ENCODE data around the gene PMPCA. TPM values are rescaled to one million over a fixed set of nuclear protein-coding genes. Genes with fewer than 3 reads are reported as not detected.

The PMPCA gene
- total RNA-seq, 1 donor from 2014 or later, result 94.4 TPM

DNA sequence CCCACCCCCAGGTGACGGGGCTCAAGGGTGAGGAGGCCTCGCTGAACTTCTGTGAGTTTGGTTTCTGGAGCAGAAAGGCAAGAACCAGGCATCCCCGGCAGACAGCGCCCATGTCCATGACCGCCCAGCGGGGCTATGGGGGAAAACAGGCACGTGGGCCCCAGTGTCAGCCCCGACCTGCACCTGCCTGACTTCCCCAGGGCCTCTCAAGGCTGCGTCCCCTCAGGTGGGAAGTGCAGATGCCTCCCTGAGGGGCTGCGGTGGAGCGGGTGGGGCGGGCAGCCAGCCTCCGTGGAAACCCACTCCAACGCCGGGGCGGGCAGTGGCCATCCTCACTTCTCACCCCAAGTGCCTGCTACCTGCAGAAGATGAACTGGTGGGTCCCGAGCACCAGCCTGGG lies 30.1 kb upstream of the PMPCA start:
- Histone ChIP-seq H3K36me3 (ENCODE audit: insufficient read depth, low read length) (peaks cover 15% of the 10 kb centered on the region), H2AFZ (ENCODE audit: low read depth, low read length) (no peak overlapping the region), H3K4me1 (ENCODE audit: insufficient read depth, low read length) (no peaks in the 10 kb centered on the region), H3K27me3 (ENCODE audit: insufficient read depth, low read length) (no peaks in the 10 kb centered on the region), H4K20me1 (ENCODE audit: insufficient read depth, low read length) (peaks cover 5% of the 10 kb centered on the region), H3K9me3 (ENCODE audit: insufficient read depth, low read depth, low read length) (no peaks in the 10 kb centered on the region), H3K27ac (ENCODE audit: low read depth, low read length) (no peak overlapping the region), H3K4me2 (ENCODE audit: low read length) (no peak overlapping the region), H3K9ac (ENCODE audit: low read length) (no peak overlapping the region), H3K4me3 (ENCODE audit: insufficient read depth, low read depth, low read length) (no peak overlapping the region), H3K79me2 (ENCODE audit: insufficient read depth, low read length) (no peaks in the 10 kb centered on the region)
- Mint-ChIP-seq H3K4me1 (ENCODE audit: low read depth, unreplicated experiment) (no peaks in the 10 kb centered on the region), H3K36me3 (ENCODE audit: low read depth, unreplicated experiment) (peaks cover 13% of the 10 kb centered on the region), H3K27me3 (ENCODE audit: low read depth, unreplicated experiment) (no peaks in the 10 kb centered on the region), H3K4me3 (ENCODE audit: unreplicated experiment) (no peak overlapping the region), H3K9me3 (ENCODE audit: unreplicated experiment) (no peaks in the 10 kb centered on the region), H3K27ac (ENCODE audit: unreplicated experiment) (no peak overlapping the region)
- FAIRE-seq (no peak), DNase-seq (ENCODE audit: low read depth) (no peak)
- TF ChIP-seq, protein P1, sequence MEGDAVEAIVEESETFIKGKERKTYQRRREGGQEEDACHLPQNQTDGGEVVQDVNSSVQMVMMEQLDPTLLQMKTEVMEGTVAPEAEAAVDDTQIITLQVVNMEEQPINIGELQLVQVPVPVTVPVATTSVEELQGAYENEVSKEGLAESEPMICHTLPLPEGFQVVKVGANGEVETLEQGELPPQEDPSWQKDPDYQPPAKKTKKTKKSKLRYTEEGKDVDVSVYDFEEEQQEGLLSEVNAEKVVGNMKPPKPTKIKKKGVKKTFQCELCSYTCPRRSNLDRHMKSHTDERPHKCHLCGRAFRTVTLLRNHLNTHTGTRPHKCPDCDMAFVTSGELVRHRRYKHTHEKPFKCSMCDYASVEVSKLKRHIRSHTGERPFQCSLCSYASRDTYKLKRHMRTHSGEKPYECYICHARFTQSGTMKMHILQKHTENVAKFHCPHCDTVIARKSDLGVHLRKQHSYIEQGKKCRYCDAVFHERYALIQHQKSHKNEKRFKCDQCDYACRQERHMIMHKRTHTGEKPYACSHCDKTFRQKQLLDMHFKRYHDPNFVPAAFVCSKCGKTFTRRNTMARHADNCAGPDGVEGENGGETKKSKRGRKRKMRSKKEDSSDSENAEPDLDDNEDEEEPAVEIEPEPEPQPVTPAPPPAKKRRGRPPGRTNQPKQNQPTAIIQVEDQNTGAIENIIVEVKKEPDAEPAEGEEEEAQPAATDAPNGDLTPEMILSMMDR (IDR thresholded peaks at IDR 0.05; ENCODE audit: insufficient read depth, low read depth, low read length), result no peak
- no peak for TF ChIP-seq EZH2 (IDR thresholded peaks at IDR 0.05; ENCODE audit: insufficient read depth, low read length)

DNA sequence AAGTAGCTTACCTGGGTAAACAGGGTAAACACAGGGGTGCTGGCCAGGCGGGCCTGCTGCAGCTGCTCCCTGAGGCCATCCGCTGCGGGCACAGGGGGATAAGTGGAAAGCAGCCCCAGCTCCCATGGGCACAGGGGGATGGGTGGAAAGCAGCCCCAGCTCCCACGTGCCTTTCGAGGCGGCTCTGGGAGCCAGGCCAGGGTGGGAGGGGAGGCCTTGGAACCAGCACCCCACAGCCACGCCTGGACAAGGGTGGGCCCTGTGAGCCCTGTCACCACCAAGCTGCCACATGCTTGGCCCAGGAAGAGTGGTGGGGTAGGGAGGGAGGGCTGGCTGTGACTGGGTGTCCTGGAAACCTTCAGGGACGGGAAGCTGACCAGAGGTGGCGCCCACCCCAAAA lies 29.1 kb upstream of the PMPCA start:
- Mint-ChIP-seq H3K27ac (ENCODE audit: unreplicated experiment) (peak overlapping the region; percentile 34), H3K9me3 (ENCODE audit: unreplicated experiment) (no peaks in the 10 kb centered on the region)

GRCh38 chr9:136381966-136382513 lies 28.4 kb upstream of the PMPCA start:
- no peaks in the 10 kb centered on the region for H3K4me1 ChIP-seq (ENCODE audit: insufficient read depth, low read length)
- H3K4me1 Mint-ChIP-seq (ENCODE audit: low read depth, unreplicated experiment), result no peaks in the 10 kb centered on the region
- H3K27me3 Mint-ChIP-seq (ENCODE audit: low read depth, unreplicated experiment), result no peaks in the 10 kb centered on the region
- H3K27ac Mint-ChIP-seq (ENCODE audit: unreplicated experiment), result no peak overlapping the region
- no peak overlapping the region for H3K9ac ChIP-seq (ENCODE audit: low read length)
- peaks cover 5% of the 10 kb centered on the region for H4K20me1 ChIP-seq (ENCODE audit: insufficient read depth, low read length)
- H3K36me3 ChIP-seq (ENCODE audit: insufficient read depth, low read length), result peaks cover 20% of the 10 kb centered on the region
- H3K27me3 ChIP-seq (ENCODE audit: insufficient read depth, low read length), result no peaks in the 10 kb centered on the region
- H3K9me3 Mint-ChIP-seq (ENCODE audit: unreplicated experiment), result no peaks in the 10 kb centered on the region
- FAIRE-seq (no peak), DNase-seq (ENCODE audit: low read depth) (no peak)
- no peaks in the 10 kb centered on the region for H3K9me3 ChIP-seq (ENCODE audit: insufficient read depth, low read depth, low read length)
- no peak overlapping the region for H3K27ac ChIP-seq (ENCODE audit: low read depth, low read length)
- TF ChIP-seq, protein P1 (IDR thresholded peaks at IDR 0.05; ENCODE audit: insufficient read depth, low read depth, low read length), result no peak
- no peak for TF ChIP-seq EZH2 (IDR thresholded peaks at IDR 0.05; ENCODE audit: insufficient read depth, low read length)
- H3K4me2 ChIP-seq (ENCODE audit: low read length), result no peak overlapping the region
- no peak overlapping the region for H3K4me3 Mint-ChIP-seq (ENCODE audit: unreplicated experiment)
- H3K79me2 ChIP-seq (ENCODE audit: insufficient read depth, low read length), result no peaks in the 10 kb centered on the region
- no peak overlapping the region for H2AFZ ChIP-seq (ENCODE audit: low read depth, low read length)
- H3K4me3 ChIP-seq (ENCODE audit: insufficient read depth, low read depth, low read length), result no peak overlapping the region
- H3K36me3 Mint-ChIP-seq (ENCODE audit: low read depth, unreplicated experiment), result peaks cover 17% of the 10 kb centered on the region

More for the DNA sequence above, 29.1 kb upstream of the PMPCA start:
- H3K4me3 ChIP-seq (ENCODE audit: insufficient read depth, low read depth, low read length), result no peak overlapping the region
- no peaks in the 10 kb centered on the region for H3K79me2 ChIP-seq (ENCODE audit: insufficient read depth, low read length)
- no peak overlapping the region for H3K4me2 ChIP-seq (ENCODE audit: low read length)
- H2AFZ ChIP-seq (ENCODE audit: low read depth, low read length), result no peak overlapping the region
- no peaks in the 10 kb centered on the region for H3K4me1 ChIP-seq (ENCODE audit: insufficient read depth, low read length)
- H3K4me1 Mint-ChIP-seq (ENCODE audit: low read depth, unreplicated experiment), result no peaks in the 10 kb centered on the region
- DNase-seq (ENCODE audit: low read depth) (no peak), FAIRE-seq (no peak)
- TF ChIP-seq, protein P1 (IDR thresholded peaks at IDR 0.05; ENCODE audit: insufficient read depth, low read depth, low read length), result no peak
- no peak for TF ChIP-seq EZH2 (IDR thresholded peaks at IDR 0.05; ENCODE audit: insufficient read depth, low read length)
- no peak overlapping the region for H3K4me3 Mint-ChIP-seq (ENCODE audit: unreplicated experiment)
- H3K27ac ChIP-seq (ENCODE audit: low read depth, low read length), result no peak overlapping the region
- H3K36me3 Mint-ChIP-seq (ENCODE audit: low read depth, unreplicated experiment), result peaks cover 17% of the 10 kb centered on the region
- H3K36me3 ChIP-seq (ENCODE audit: insufficient read depth, low read length), result peaks cover 20% of the 10 kb centered on the region
- no peaks in the 10 kb centered on the region for H3K9me3 ChIP-seq (ENCODE audit: insufficient read depth, low read depth, low read length)
- H3K27me3 Mint-ChIP-seq (ENCODE audit: low read depth, unreplicated experiment), result no peaks in the 10 kb centered on the region
- H4K20me1 ChIP-seq (ENCODE audit: insufficient read depth, low read length), result peaks cover 5% of the 10 kb centered on the region
- H3K9ac ChIP-seq (ENCODE audit: low read length), result no peak overlapping the region
- no peaks in the 10 kb centered on the region for H3K27me3 ChIP-seq (ENCODE audit: insufficient read depth, low read length)

Measured in astrocyte (in vitro differentiated cells and primary cell).